ENCODE results near the gene SPHK2.
A peak's percentile ranks its signal among the peaks of the same experiment; 100 is the strongest.

The SPHK2 gene

GRCh38 chr19:48606463-48607358 is 12.6 kb upstream of the SPHK2 start, which contains the start of gene SPACA4:
Gene SPACA4 (plus strand): TSS chr19:48606742. CDS start chr19:48606979, 237 bp downstream.
- peaks cover 27% of the 10 kb centered on the region for H3K36me3 ChIP-seq (ENCODE audit: insufficient read depth, insufficient read length, low read length)
- no peaks in the 10 kb centered on the region for H3K9me3 ChIP-seq (ENCODE audit: insufficient read depth, low read length)
- TF ChIP-seq ZNF274 (IDR thresholded peaks at IDR 0.05; ENCODE audit: low read depth, low read length) (no peak), SUZ12 (IDR thresholded peaks at IDR 0.05; ENCODE audit: extremely low read depth, insufficient read depth, insufficient read length) (no peak), YY1 (IDR thresholded peaks at IDR 0.05; ENCODE audit: insufficient read depth, insufficient read length) (no peak)
- H3K4me3 ChIP-seq (ENCODE audit: insufficient read length, low read depth): no peak within 1 kb of the TSS
- DNase-seq (ENCODE audit: low read depth, low spot score): no peak
- no peaks in the 10 kb centered on the region for H3K27me3 ChIP-seq (ENCODE audit: insufficient read depth, insufficient read length)
- H3K4me1 ChIP-seq (ENCODE audit: insufficient read depth, insufficient read length): no peaks in the 10 kb centered on the region
- no peak within 1 kb of the TSS for H3K9ac ChIP-seq (ENCODE audit: insufficient read length, low read depth)

DNA sequence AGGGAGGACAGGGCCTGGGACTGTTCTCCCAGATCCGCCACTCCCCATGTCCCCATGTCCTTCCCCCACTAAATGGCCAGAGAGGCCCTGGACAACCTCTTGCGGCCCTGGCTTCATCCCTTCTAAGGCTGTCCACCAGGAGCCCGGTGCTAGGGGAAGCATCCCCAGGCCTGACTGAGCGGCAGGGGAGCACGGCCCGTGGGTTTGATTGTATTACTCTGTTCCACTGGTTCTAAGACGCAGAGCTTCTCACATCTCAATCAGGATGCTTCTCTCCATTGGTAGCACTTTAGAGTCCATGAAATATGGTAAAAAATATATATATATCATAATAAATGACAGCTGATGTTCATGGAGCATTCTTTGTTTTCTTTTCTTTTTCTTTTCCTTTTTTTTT is 11.9 kb upstream of the SPHK2 start:
- no peak for DNase-seq (ENCODE audit: low read depth, low spot score)
- no peak for TF ChIP-seq SUZ12 (IDR thresholded peaks at IDR 0.05; ENCODE audit: extremely low read depth, insufficient read depth, insufficient read length)
- TF ChIP-seq ZNF274 (IDR thresholded peaks at IDR 0.05; ENCODE audit: low read depth, low read length): no peak
- no peak for TF ChIP-seq YY1 (IDR thresholded peaks at IDR 0.05; ENCODE audit: insufficient read depth, insufficient read length)
- Histone ChIP-seq H3K4me3 (ENCODE audit: insufficient read length, low read depth) (no peak overlapping the region), H3K9ac (ENCODE audit: insufficient read length, low read depth) (no peak overlapping the region), H3K36me3 (ENCODE audit: insufficient read depth, insufficient read length, low read length) (peaks cover 31% of the 10 kb centered on the region), H3K4me1 (ENCODE audit: insufficient read depth, insufficient read length) (no peaks in the 10 kb centered on the region), H3K9me3 (ENCODE audit: insufficient read depth, low read length) (no peaks in the 10 kb centered on the region), H3K27me3 (ENCODE audit: insufficient read depth, insufficient read length) (no peaks in the 10 kb centered on the region)

- no peaks in the 10 kb centered on the region for H3K9me3 ChIP-seq (ENCODE audit: insufficient read depth, low read length)
- H3K36me3 ChIP-seq (ENCODE audit: insufficient read depth, insufficient read length, low read length): peaks cover 37% of the 10 kb centered on the region
- H3K4me1 ChIP-seq (ENCODE audit: insufficient read depth, insufficient read length): no peaks in the 10 kb centered on the region
- DNase-seq (ENCODE audit: low read depth, low spot score): no peak
- H3K4me3 ChIP-seq (ENCODE audit: insufficient read length, low read depth): no peak overlapping the region
- TF ChIP-seq YY1 (IDR thresholded peaks at IDR 0.05; ENCODE audit: insufficient read depth, insufficient read length) (no peak), SUZ12 (IDR thresholded peaks at IDR 0.05; ENCODE audit: extremely low read depth, insufficient read depth, insufficient read length) (no peak), ZNF274 (IDR thresholded peaks at IDR 0.05; ENCODE audit: low read depth, low read length) (no peak)
- no peaks in the 10 kb centered on the region for H3K27me3 ChIP-seq (ENCODE audit: insufficient read depth, insufficient read length)
- H3K9ac ChIP-seq (ENCODE audit: insufficient read length, low read depth): no peak overlapping the region
These were observed 10.5 kb upstream of the SPHK2 start for GRCh38 chr19:48608798-48609263.

GRCh38 chr19:48609571-48610108 is 9.7 kb upstream of the SPHK2 start:
- H3K9ac ChIP-seq (ENCODE audit: insufficient read length, low read depth): no peak overlapping the region
- TF ChIP-seq ZNF274 (IDR thresholded peaks at IDR 0.05; ENCODE audit: low read depth, low read length) (no peak), SUZ12 (IDR thresholded peaks at IDR 0.05; ENCODE audit: extremely low read depth, insufficient read depth, insufficient read length) (no peak), YY1 (IDR thresholded peaks at IDR 0.05; ENCODE audit: insufficient read depth, insufficient read length) (no peak)
- no peak overlapping the region for H3K4me3 ChIP-seq (ENCODE audit: insufficient read length, low read depth)
- H3K36me3 ChIP-seq (ENCODE audit: insufficient read depth, insufficient read length, low read length): peaks cover 42% of the 10 kb centered on the region
- H3K27me3 ChIP-seq (ENCODE audit: insufficient read depth, insufficient read length): no peaks in the 10 kb centered on the region
- no peaks in the 10 kb centered on the region for H3K9me3 ChIP-seq (ENCODE audit: insufficient read depth, low read length)
- DNase-seq (ENCODE audit: low read depth, low spot score): no peak
- H3K4me1 ChIP-seq (ENCODE audit: insufficient read depth, insufficient read length): no peaks in the 10 kb centered on the region

- TF ChIP-seq ZNF274 (IDR thresholded peaks at IDR 0.05; ENCODE audit: low read depth, low read length) (no peak), YY1 (IDR thresholded peaks at IDR 0.05; ENCODE audit: insufficient read depth, insufficient read length) (no peak), SUZ12 (IDR thresholded peaks at IDR 0.05; ENCODE audit: extremely low read depth, insufficient read depth, insufficient read length) (no peak)
- no peak for DNase-seq (ENCODE audit: low read depth, low spot score)
- peak overlapping the region; percentile 32 for H3K9ac ChIP-seq (ENCODE audit: insufficient read length, low read depth)
- no peaks in the 10 kb centered on the region for H3K27me3 ChIP-seq (ENCODE audit: insufficient read depth, insufficient read length)
- H3K4me1 ChIP-seq (ENCODE audit: insufficient read depth, insufficient read length): peaks cover 16% of the 10 kb centered on the region
- H3K9me3 ChIP-seq (ENCODE audit: insufficient read depth, low read length): no peaks in the 10 kb centered on the region
- H3K4me3 ChIP-seq (ENCODE audit: insufficient read length, low read depth): no peak overlapping the region
- H3K36me3 ChIP-seq (ENCODE audit: insufficient read depth, insufficient read length, low read length): peaks cover 57% of the 10 kb centered on the region
These were observed 7.4 kb upstream of the SPHK2 start for GRCh38 chr19:48611872-48612271.

GRCh38 chr19:48613024-48613851 is 6.1 kb upstream of the SPHK2 start:
- TF ChIP-seq SUZ12 (IDR thresholded peaks at IDR 0.05; ENCODE audit: extremely low read depth, insufficient read depth, insufficient read length) (no peak), ZNF274 (IDR thresholded peaks at IDR 0.05; ENCODE audit: low read depth, low read length) (no peak), YY1 (IDR thresholded peaks at IDR 0.05; ENCODE audit: insufficient read depth, insufficient read length) (no peak)
- H3K4me3 ChIP-seq (ENCODE audit: insufficient read length, low read depth): no peak overlapping the region
- H3K27me3 ChIP-seq (ENCODE audit: insufficient read depth, insufficient read length): no peaks in the 10 kb centered on the region
- H3K36me3 ChIP-seq (ENCODE audit: insufficient read depth, insufficient read length, low read length): peaks cover 63% of the 10 kb centered on the region
- DNase-seq (ENCODE audit: low read depth, low spot score): no peak
- H3K4me1 ChIP-seq (ENCODE audit: insufficient read depth, insufficient read length): peaks cover 23% of the 10 kb centered on the region
- H3K9me3 ChIP-seq (ENCODE audit: insufficient read depth, low read length): no peaks in the 10 kb centered on the region
- no peak overlapping the region for H3K9ac ChIP-seq (ENCODE audit: insufficient read length, low read depth)
